ENCODE results near the gene TRIP12.

The TRIP12 gene

GRCh38 chr2:229843613-229844012 is 78.2 kb downstream of the TRIP12 start:
- no peaks in the 10 kb centered on the region for H4K20me1 ChIP-seq (ENCODE audit: low read depth, low read length)
- no peak overlapping the region for H3K4me3 ChIP-seq (ENCODE audit: insufficient read depth, low read length, poor library complexity, severe bottlenecking)
- no peak overlapping the region for H3K9ac ChIP-seq (ENCODE audit: low read length)
- no peak overlapping the region for H2AFZ ChIP-seq (ENCODE audit: low read depth, low read length, severe bottlenecking)
- TF ChIP-seq EZH2phosphoT487 (conservative IDR thresholded peaks at IDR 0.05; ENCODE audit: low read length): no peak
- TF ChIP-seq CTCF (IDR thresholded peaks at IDR 0.05; ENCODE audit: insufficient read depth, low read length, poor library complexity, severe bottlenecking): no peak
- no peaks in the 10 kb centered on the region for H3K27me3 ChIP-seq (ENCODE audit: low read length)
- peaks cover 8% of the 10 kb centered on the region for H3K36me3 ChIP-seq (ENCODE audit: low read length)
- H3K9me2 ChIP-seq (replicated peaks; ENCODE audit: insufficient read depth, low read length): no peaks in the 10 kb centered on the region
- H3K4me2 ChIP-seq (ENCODE audit: low read depth, low read length, poor library complexity, severe bottlenecking): no peak overlapping the region
- H3K9me3 ChIP-seq (ENCODE audit: insufficient read depth, low read length): no peaks in the 10 kb centered on the region
- no peaks in the 10 kb centered on the region for H3F3A ChIP-seq (ENCODE audit: insufficient read depth)
- H3K79me2 ChIP-seq (ENCODE audit: insufficient read depth, low read length): peaks cover 28% of the 10 kb centered on the region
- no peak overlapping the region for H3K27ac ChIP-seq (ENCODE audit: low read depth, low read length)

GRCh38 chr2:229838729-229839128 is 83.1 kb downstream of the TRIP12 start:
- Histone ChIP-seq H4K20me1 (ENCODE audit: low read depth, low read length) (no peaks in the 10 kb centered on the region), H3K27ac (ENCODE audit: low read depth, low read length) (no peak overlapping the region), H3F3A (ENCODE audit: insufficient read depth) (no peaks in the 10 kb centered on the region), H3K9me3 (ENCODE audit: insufficient read depth, low read length) (no peaks in the 10 kb centered on the region), H3K27me3 (ENCODE audit: low read length) (no peaks in the 10 kb centered on the region), H3K9me2 (replicated peaks; ENCODE audit: insufficient read depth, low read length) (no peaks in the 10 kb centered on the region), H3K4me2 (ENCODE audit: low read depth, low read length, poor library complexity, severe bottlenecking) (no peak overlapping the region), H2AFZ (ENCODE audit: low read depth, low read length, severe bottlenecking) (no peak overlapping the region), H3K36me3 (ENCODE audit: low read length) (peaks cover 26% of the 10 kb centered on the region), H3K79me2 (ENCODE audit: insufficient read depth, low read length) (peaks cover 5% of the 10 kb centered on the region), H3K4me3 (ENCODE audit: insufficient read depth, low read length, poor library complexity, severe bottlenecking) (no peak overlapping the region), H3K9ac (ENCODE audit: low read length) (no peak overlapping the region)
- TF ChIP-seq CTCF (IDR thresholded peaks at IDR 0.05; ENCODE audit: insufficient read depth, low read length, poor library complexity, severe bottlenecking) (no peak), EZH2phosphoT487 (conservative IDR thresholded peaks at IDR 0.05; ENCODE audit: low read length) (no peak)

GRCh38 chr2:229836847-229837246 is 85.0 kb downstream of the TRIP12 start:
- Histone ChIP-seq H3K9ac (ENCODE audit: low read length) (no peak overlapping the region), H3K4me3 (ENCODE audit: insufficient read depth, low read length, poor library complexity, severe bottlenecking) (no peak overlapping the region), H4K20me1 (ENCODE audit: low read depth, low read length) (no peaks in the 10 kb centered on the region), H3K9me3 (ENCODE audit: insufficient read depth, low read length) (no peaks in the 10 kb centered on the region), H3K27ac (ENCODE audit: low read depth, low read length) (no peak overlapping the region), H3K79me2 (ENCODE audit: insufficient read depth, low read length) (no peaks in the 10 kb centered on the region; the same call in 1 of the 2 replicates), H3K36me3 (ENCODE audit: low read length) (peaks cover 28% of the 10 kb centered on the region), H2AFZ (ENCODE audit: low read depth, low read length, severe bottlenecking) (no peak overlapping the region), H3K9me2 (replicated peaks; ENCODE audit: insufficient read depth, low read length) (no peaks in the 10 kb centered on the region), H3K27me3 (ENCODE audit: low read length) (no peaks in the 10 kb centered on the region), H3K4me2 (ENCODE audit: low read depth, low read length, poor library complexity, severe bottlenecking) (no peak overlapping the region), H3F3A (ENCODE audit: insufficient read depth) (no peaks in the 10 kb centered on the region)
- TF ChIP-seq EZH2phosphoT487 (conservative IDR thresholded peaks at IDR 0.05; ENCODE audit: low read length) (no peak), CTCF (IDR thresholded peaks at IDR 0.05; ENCODE audit: insufficient read depth, low read length, poor library complexity, severe bottlenecking) (no peak)
